Cardiac muscle cell (in vitro differentiated cells and primary cell): Measurements from ENCODE around the gene NOL8. TPM values are rescaled to one million over a fixed set of nuclear protein-coding genes. Genes with fewer than 3 reads are reported as not detected.

ENCODE experiments used
- DNase-seq, 2 donors: peaks; one replicate each; pipeline versions ENCODE4 v3.0.0 to v3.0.0-alpha.2; 2010 to 2017; ENCODE audit warnings: low read depth in 1 of 2, low spot score in 1 of 2
- H3K27ac ChIP-seq: fragments of 200-600 bp; sonication (generic); 2 replicates; pipeline ENCODE4 v1.5.1; 2016
- H3K27me3 ChIP-seq: fragments of 200-600 bp; sonication (generic); 2 replicates; pipeline ENCODE4 v1.6.0; 2016; ENCODE audit warnings: control low read depth
- H3K36me3 ChIP-seq: fragments of 200-600 bp; sonication (generic); 2 replicates; pipeline ENCODE4 v1.5.1; 2016; ENCODE audit warnings: control low read depth
- H3K4me1 ChIP-seq: fragments of 200-600 bp; sonication (generic); 2 replicates; pipeline ENCODE4 v1.8.1; 2017; ENCODE audit warnings: low read depth, mild to moderate bottlenecking, mixed run types
- H3K4me3 ChIP-seq: fragments of 200-600 bp; sonication (generic); 2 replicates; pipeline ENCODE4 v1.5.1; 2016; ENCODE audit warnings: mild to moderate bottlenecking
- H3K9me3 ChIP-seq: fragments of 200-600 bp; sonication (generic); 2 replicates; pipeline ENCODE4 v1.5.1; 2017; ENCODE audit warnings: low read depth, mild to moderate bottlenecking, control low read depth
- CTCF ChIP-seq: IDR thresholded peaks from 2 replicates; pipeline ENCODE4 v1.5.1; 2012; ENCODE audit warnings: low read depth, mild to moderate bottlenecking, low read length
- polyA plus RNA-seq: library from polyadenylated mRNA; unstranded; fragments of >200 nt; fragmentation: Nextera tagmentation; extraction: Ambion mirVana; gene quantifications from 2 replicates; pipeline ENCODE4 v1.2.1, GENCODE V29; 2016
- total RNA-seq: library from RNA; depleted of rRNA; stranded (reverse); fragments of >200 nt; gene quantifications from 2 replicates; pipeline ENCODE4 v1.2.3, GENCODE V29; 2016

Gene NOL8
- total and polyA plus RNA-seq, 2 experiments from 2014 or later = 15.1 to 21.6 TPM

- Histone ChIP-seq H3K36me3 (no peaks in the 10 kb centered on the region), H3K9me3 (no peaks in the 10 kb centered on the region), H3K27ac (no peak overlapping the region), H3K27me3 (no peaks in the 10 kb centered on the region), H3K4me1 (no peaks in the 10 kb centered on the region), H3K4me3 (no peak overlapping the region)
- DNase-seq = no peak
- TF ChIP-seq CTCF = no peak
Observed at GRCh38 chr9:92353051-92353450, 27.9 kb upstream of the NOL8 start.

DNA sequence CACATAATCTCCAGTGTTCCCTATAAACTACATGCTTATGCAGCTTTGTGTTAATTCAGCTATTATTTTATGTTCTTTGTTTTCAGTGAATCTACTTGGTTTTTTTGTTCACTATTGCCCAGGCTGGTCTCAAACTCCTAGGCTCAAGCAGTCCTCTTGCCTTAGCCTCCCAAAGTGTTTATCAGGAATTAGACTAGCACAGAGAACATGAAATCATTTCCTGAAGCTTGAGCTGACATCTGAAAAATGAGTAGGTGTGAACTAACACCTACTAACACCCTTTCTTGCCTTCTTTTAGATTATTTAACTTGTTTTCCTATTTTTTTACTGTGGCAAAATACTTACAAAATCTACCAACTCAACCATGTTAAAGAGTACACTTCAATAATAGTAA, 25.6 kb upstream of the NOL8 start:
- H3K36me3 ChIP-seq = no peaks in the 10 kb centered on the region
- DNase-seq = peak in 1 of 2 donors; percentile 24
- no peak overlapping the region for H3K27ac ChIP-seq
- no peak for TF ChIP-seq CTCF
- no peaks in the 10 kb centered on the region for H3K27me3 ChIP-seq
- H3K9me3 ChIP-seq = no peaks in the 10 kb centered on the region
- no peaks in the 10 kb centered on the region for H3K4me1 ChIP-seq
- no peak overlapping the region for H3K4me3 ChIP-seq

- H3K4me3 ChIP-seq = no peak overlapping the region
- no peak for TF ChIP-seq CTCF
- H3K36me3 ChIP-seq = no peaks in the 10 kb centered on the region
- H3K27ac ChIP-seq = no peak overlapping the region
- peak in 1 of 2 donors; percentile 70 for DNase-seq
- no peaks in the 10 kb centered on the region for H3K9me3 ChIP-seq
- H3K27me3 ChIP-seq = no peaks in the 10 kb centered on the region
- no peaks in the 10 kb centered on the region for H3K4me1 ChIP-seq
Observed at GRCh38 chr9:92349771-92350739, 24.9 kb upstream of the NOL8 start.

DNA sequence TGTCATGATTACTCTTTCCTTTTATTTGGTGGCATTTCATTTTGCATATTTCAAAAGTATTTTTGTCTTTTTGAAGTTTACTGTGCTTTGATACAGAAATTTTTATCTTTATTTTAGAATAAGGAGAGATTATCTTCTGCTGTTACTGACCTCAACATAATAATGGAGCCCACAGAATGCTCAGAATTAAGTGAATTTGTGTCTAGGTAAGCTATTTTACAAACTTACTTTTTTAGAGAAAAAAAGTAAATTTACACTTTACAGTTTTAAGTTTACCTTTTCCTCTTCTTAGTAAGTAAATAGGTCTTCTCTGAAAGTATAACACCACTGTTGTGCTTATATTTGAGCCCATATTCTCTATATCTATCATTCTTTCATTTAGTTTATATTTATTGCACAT, 20.4 kb upstream of the NOL8 start:
- no peak for TF ChIP-seq CTCF
- Histone ChIP-seq H3K4me3 (no peak overlapping the region), H3K27me3 (no peaks in the 10 kb centered on the region), H3K4me1 (no peaks in the 10 kb centered on the region), H3K9me3 (no peaks in the 10 kb centered on the region), H3K36me3 (no peaks in the 10 kb centered on the region), H3K27ac (no peak overlapping the region)
- DNase-seq = no peak

DNA sequence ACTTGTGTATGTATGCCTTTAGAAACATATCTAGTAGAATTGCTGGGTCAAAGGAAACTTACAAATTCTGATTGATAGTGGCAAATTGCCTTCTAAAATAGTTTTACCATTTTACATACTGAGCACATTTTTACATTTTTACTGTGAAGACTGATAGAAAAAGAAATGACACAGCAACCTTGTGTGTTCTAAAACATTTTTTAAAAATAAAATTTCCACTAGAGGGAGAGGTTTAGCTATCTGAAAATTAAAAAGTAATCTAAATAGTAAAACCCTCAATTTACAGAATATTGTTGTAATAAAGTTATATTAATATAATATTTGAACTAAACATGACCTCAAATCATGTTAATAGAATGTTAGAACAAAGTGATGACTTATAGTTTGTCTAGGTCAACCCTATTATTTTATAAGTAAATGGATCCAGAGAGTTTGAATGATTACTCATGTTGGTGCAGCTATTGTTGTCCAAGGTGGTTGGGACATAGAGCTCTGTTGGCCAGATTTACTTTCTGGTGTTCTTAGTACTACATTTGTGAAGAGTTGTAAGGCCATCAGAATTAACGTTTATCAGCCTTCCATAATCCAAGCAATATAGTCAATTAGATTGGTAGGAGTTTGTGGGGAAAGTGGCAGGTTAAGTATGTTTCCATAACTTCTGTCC, 17.8 kb upstream of the NOL8 start:
- TF ChIP-seq CTCF = peak; percentile 2
- Histone ChIP-seq H3K27ac (no peak overlapping the region), H3K4me3 (no peak overlapping the region), H3K36me3 (no peaks in the 10 kb centered on the region), H3K27me3 (no peaks in the 10 kb centered on the region), H3K4me1 (no peaks in the 10 kb centered on the region), H3K9me3 (no peaks in the 10 kb centered on the region)
- DNase-seq = peak in 1 of 2 donors; percentile 23
